ENCODE results near the gene LARGE1.

LARGE1 gene

GRCh38 chr22:33923660-33924246 is 3.5 kb upstream of the LARGE1 start:
- no peak overlapping the region for H3K14ac ChIP-seq (ENCODE audit: low read length)
- H3K9me3 ChIP-seq (ENCODE audit: insufficient read depth, low read depth, low read length), result no peaks in the 10 kb centered on the region
- no CpG with 5 or more reads among the region's 17 CpGs for WGBS (ENCODE audit: extremely low coverage, insufficient coverage, insufficient read length)
- no peak overlapping the region for H3K27ac ChIP-seq (ENCODE audit: low read depth, low read length)
- H4K91ac ChIP-seq (ENCODE audit: low read depth, low read length), result no peak overlapping the region
- no peak overlapping the region for H3K4me3 ChIP-seq (ENCODE audit: low read depth, low read length)
- H3K79me1 ChIP-seq (ENCODE audit: low read length), result peaks cover 8% of the 10 kb centered on the region
- H2BK12ac ChIP-seq (ENCODE audit: low read length), result no peak overlapping the region
- no peak overlapping the region for H2AFZ ChIP-seq (ENCODE audit: insufficient read depth, low read length, poor library complexity)
- H3K4ac ChIP-seq (ENCODE audit: low read depth, low read length), result no peak overlapping the region
- no peaks in the 10 kb centered on the region for H3K27me3 ChIP-seq (ENCODE audit: insufficient read depth, low read length)
- H3K18ac ChIP-seq (ENCODE audit: low read length), result no peak overlapping the region
- H4K8ac ChIP-seq (ENCODE audit: low read depth, low read length), result no peak overlapping the region
- no peak overlapping the region for H3K23ac ChIP-seq (ENCODE audit: low read length)
- H3K4me1 ChIP-seq (ENCODE audit: control insufficient read depth in 1 of 2, insufficient read depth in 2 of 2, low read length in 2 of 2), result peaks cover 0 to 7% of the 10 kb centered on the region in 2 experiments
- no peak overlapping the region for H3K4me2 ChIP-seq (ENCODE audit: low read length)
- no peak overlapping the region for H2AK5ac ChIP-seq (ENCODE audit: low read length)
- no peak overlapping the region for H4K12ac ChIP-seq (ENCODE audit: low read depth, low read length)
- no peak overlapping the region for H3K9ac ChIP-seq (ENCODE audit: low read length)
- H3K36me3 ChIP-seq (ENCODE audit: control insufficient read depth in 1 of 2, insufficient read depth in 2 of 2, low read length in 2 of 2), result no peaks in the 10 kb centered on the region
- DNase-seq, result peak; percentile 4 to 59
- no peak overlapping the region for H2BK120ac ChIP-seq (ENCODE audit: insufficient read depth, low read length, poor library complexity)
- peaks cover 4% of the 10 kb centered on the region for H3K79me2 ChIP-seq (ENCODE audit: control insufficient read depth, insufficient read depth, low read length, poor library complexity)
- H2BK5ac ChIP-seq (ENCODE audit: low read depth, low read length, poor library complexity), result no peak overlapping the region

DNA sequence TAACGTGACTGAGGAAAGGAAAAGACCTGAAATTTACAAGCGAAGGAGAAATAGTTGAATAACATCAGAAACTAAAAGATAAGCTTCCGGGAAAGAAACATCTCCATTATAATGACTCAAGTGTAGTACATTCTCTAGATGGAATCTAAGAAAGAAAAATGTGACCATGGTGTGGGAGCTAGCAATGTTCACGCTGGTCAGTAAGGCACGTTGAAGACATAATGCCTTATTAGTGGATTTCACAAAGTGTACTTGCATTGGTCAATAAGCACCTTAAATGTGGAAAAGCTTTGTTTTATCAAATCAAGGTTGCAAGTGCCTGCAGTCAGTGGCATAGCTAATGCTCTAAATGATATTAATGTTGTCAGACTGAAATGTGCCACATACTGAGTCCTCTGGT is 2.8 kb upstream of the LARGE1 start:
- no peak overlapping the region for H3K27ac ChIP-seq (ENCODE audit: low read depth, low read length)
- H3K79me1 ChIP-seq (ENCODE audit: low read length), result peaks cover 8% of the 10 kb centered on the region
- H4K12ac ChIP-seq (ENCODE audit: low read depth, low read length), result no peak overlapping the region
- no peak overlapping the region for H4K8ac ChIP-seq (ENCODE audit: low read depth, low read length)
- H3K4ac ChIP-seq (ENCODE audit: low read depth, low read length), result no peak overlapping the region
- H2AK5ac ChIP-seq (ENCODE audit: low read length), result no peak overlapping the region
- no peak overlapping the region for H2BK5ac ChIP-seq (ENCODE audit: low read depth, low read length, poor library complexity)
- H3K9me3 ChIP-seq (ENCODE audit: insufficient read depth, low read depth, low read length), result no peaks in the 10 kb centered on the region
- no peak overlapping the region for H3K23ac ChIP-seq (ENCODE audit: low read length)
- H2BK12ac ChIP-seq (ENCODE audit: low read length), result no peak overlapping the region
- no peak overlapping the region for H2AFZ ChIP-seq (ENCODE audit: insufficient read depth, low read length, poor library complexity)
- no peaks in the 10 kb centered on the region for H3K36me3 ChIP-seq (ENCODE audit: control insufficient read depth in 1 of 2, insufficient read depth in 2 of 2, low read length in 2 of 2)
- no peak overlapping the region for H3K18ac ChIP-seq (ENCODE audit: low read length)
- peaks cover 0 to 7% of the 10 kb centered on the region in 2 experiments for H3K4me1 ChIP-seq (ENCODE audit: control insufficient read depth in 1 of 2, insufficient read depth in 2 of 2, low read length in 2 of 2)
- peak; percentile 29 to 72 for DNase-seq
- no peaks in the 10 kb centered on the region for H3K27me3 ChIP-seq (ENCODE audit: insufficient read depth, low read length)
- no peak overlapping the region for H3K9ac ChIP-seq (ENCODE audit: low read length)
- H4K91ac ChIP-seq (ENCODE audit: low read depth, low read length), result no peak overlapping the region
- H3K4me2 ChIP-seq (ENCODE audit: low read length), result no peak overlapping the region
- no peak overlapping the region for H2BK120ac ChIP-seq (ENCODE audit: insufficient read depth, low read length, poor library complexity)
- peaks cover 4% of the 10 kb centered on the region for H3K79me2 ChIP-seq (ENCODE audit: control insufficient read depth, insufficient read depth, low read length, poor library complexity)
- no peak overlapping the region for H3K4me3 ChIP-seq (ENCODE audit: low read depth, low read length)
- WGBS (ENCODE audit: extremely low coverage, insufficient coverage, insufficient read length), result no CpG with 5 or more reads among the region's 5 CpGs
- no peak overlapping the region for H3K14ac ChIP-seq (ENCODE audit: low read length)

DNA sequence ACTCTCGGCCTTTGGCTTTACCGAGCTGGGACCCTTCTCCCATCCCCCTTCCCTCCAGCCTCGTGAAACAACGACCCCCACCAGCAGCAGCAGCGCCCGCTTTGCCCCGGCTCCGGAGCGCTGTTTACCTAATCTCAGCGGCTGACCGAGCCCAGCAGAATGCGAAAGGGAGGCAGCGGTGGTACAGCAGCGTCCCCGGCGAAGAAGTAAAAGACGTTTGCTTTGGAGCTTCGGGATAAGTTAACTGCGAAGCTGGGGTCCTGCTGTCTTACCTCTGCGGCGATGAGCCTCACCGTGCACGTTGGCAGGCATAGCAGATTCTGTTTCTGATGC is 2.0 kb upstream of the LARGE1 start:
- H3K4me3 ChIP-seq (ENCODE audit: low read depth, low read length), result peak overlapping the region; percentile 74
- peak; percentile 6 to 37 for DNase-seq
- no peak overlapping the region for H3K27ac ChIP-seq (ENCODE audit: low read depth, low read length)
- H3K4me1 ChIP-seq (ENCODE audit: control insufficient read depth in 1 of 2, insufficient read depth in 2 of 2, low read length in 2 of 2), result peaks cover 0 to 7% of the 10 kb centered on the region in 2 experiments
- no peak overlapping the region for H3K14ac ChIP-seq (ENCODE audit: low read length)
- H3K4ac ChIP-seq (ENCODE audit: low read depth, low read length), result no peak overlapping the region
- no peak overlapping the region for H2BK5ac ChIP-seq (ENCODE audit: low read depth, low read length, poor library complexity)
- no peak overlapping the region for H2BK120ac ChIP-seq (ENCODE audit: insufficient read depth, low read length, poor library complexity)
- H4K8ac ChIP-seq (ENCODE audit: low read depth, low read length), result peak overlapping the region; percentile 53
- no peak overlapping the region for H2BK12ac ChIP-seq (ENCODE audit: low read length)
- H3K27me3 ChIP-seq (ENCODE audit: insufficient read depth, low read length), result no peaks in the 10 kb centered on the region
- H4K91ac ChIP-seq (ENCODE audit: low read depth, low read length), result no peak overlapping the region
- H4K12ac ChIP-seq (ENCODE audit: low read depth, low read length), result no peak overlapping the region
- H3K23ac ChIP-seq (ENCODE audit: low read length), result no peak overlapping the region
- H2AK5ac ChIP-seq (ENCODE audit: low read length), result no peak overlapping the region
- H3K36me3 ChIP-seq (ENCODE audit: control insufficient read depth in 1 of 2, insufficient read depth in 2 of 2, low read length in 2 of 2), result no peaks in the 10 kb centered on the region
- H2AFZ ChIP-seq (ENCODE audit: insufficient read depth, low read length, poor library complexity), result peak overlapping the region; percentile 88
- H3K18ac ChIP-seq (ENCODE audit: low read length), result no peak overlapping the region
- no CpG with 5 or more reads among the region's 23 CpGs for WGBS (ENCODE audit: extremely low coverage, insufficient coverage, insufficient read length)
- H3K79me2 ChIP-seq (ENCODE audit: control insufficient read depth, insufficient read depth, low read length, poor library complexity), result peaks cover 4% of the 10 kb centered on the region
- H3K4me2 ChIP-seq (ENCODE audit: low read length), result peak overlapping the region; percentile 95
- peaks cover 8% of the 10 kb centered on the region for H3K79me1 ChIP-seq (ENCODE audit: low read length)
- H3K9ac ChIP-seq (ENCODE audit: low read length), result no peak overlapping the region
- no peaks in the 10 kb centered on the region for H3K9me3 ChIP-seq (ENCODE audit: insufficient read depth, low read depth, low read length)

DNA sequence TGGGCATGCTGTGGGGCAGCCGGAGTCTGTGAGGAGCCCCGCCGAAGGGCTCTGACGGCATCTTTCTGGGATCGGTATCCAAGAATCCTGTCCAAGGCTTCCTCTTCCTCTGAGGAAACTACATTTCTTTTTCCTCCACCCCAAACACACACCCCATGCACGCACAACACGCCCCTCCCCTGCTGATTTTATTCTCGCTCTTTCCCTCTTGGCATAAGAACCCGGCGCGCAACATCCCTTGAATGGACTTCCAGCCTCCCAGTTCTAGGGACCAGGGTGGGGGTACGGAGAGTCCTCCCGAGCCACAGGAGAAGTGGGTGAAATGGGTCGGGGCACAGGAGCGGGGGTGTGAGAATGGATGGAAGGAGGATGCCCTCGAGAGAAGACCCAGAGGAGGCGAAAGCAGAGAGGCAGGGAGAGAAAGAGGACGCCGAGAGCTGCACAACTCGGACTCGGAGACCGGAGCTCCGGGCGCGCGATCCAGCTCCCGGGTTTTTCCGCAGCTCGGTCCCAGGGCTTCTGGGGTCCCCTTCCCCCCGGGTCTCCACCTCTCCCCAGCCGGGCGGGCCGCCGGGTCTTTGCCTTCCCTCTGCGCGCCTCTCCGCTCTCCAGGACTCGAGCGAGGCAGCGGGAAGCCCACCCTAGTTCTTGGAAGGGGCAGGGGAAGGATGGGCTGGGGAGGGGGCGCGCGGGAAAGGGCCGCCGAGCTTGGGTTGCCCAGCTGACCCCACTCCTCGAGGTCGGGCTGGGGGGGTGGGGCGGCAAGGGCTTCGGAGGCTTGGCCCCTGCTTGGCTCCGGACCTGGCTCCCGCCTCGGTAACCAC is 1.5 kb upstream of the LARGE1 start:
- no peak overlapping the region for H3K14ac ChIP-seq (ENCODE audit: low read length)
- no peak overlapping the region for H3K4ac ChIP-seq (ENCODE audit: low read depth, low read length)
- H3K79me1 ChIP-seq (ENCODE audit: low read length), result peaks cover 8% of the 10 kb centered on the region
- no peak overlapping the region for H2AK5ac ChIP-seq (ENCODE audit: low read length)
- peak overlapping the region; percentile 90 for H2AFZ ChIP-seq (ENCODE audit: insufficient read depth, low read length, poor library complexity)
- H3K4me3 ChIP-seq (ENCODE audit: low read depth, low read length), result peak overlapping the region; percentile 74
- H3K4me2 ChIP-seq (ENCODE audit: low read length), result peak overlapping the region; percentile 95
- H4K12ac ChIP-seq (ENCODE audit: low read depth, low read length), result peak overlapping the region; percentile 49
- WGBS (ENCODE audit: extremely low coverage, insufficient coverage, insufficient read length), result no CpG with 5 or more reads among the region's 52 CpGs
- H4K91ac ChIP-seq (ENCODE audit: low read depth, low read length), result peak overlapping the region; percentile 51
- H3K18ac ChIP-seq (ENCODE audit: low read length), result peak overlapping the region; percentile 56
- H3K9ac ChIP-seq (ENCODE audit: low read length), result no peak overlapping the region
- H3K36me3 ChIP-seq (ENCODE audit: control insufficient read depth in 1 of 2, insufficient read depth in 2 of 2, low read length in 2 of 2), result no peaks in the 10 kb centered on the region
- H2BK12ac ChIP-seq (ENCODE audit: low read length), result no peak overlapping the region
- no peak overlapping the region for H3K27ac ChIP-seq (ENCODE audit: low read depth, low read length)
- DNase-seq, result peak in 1 of 2 donors; percentile 9
- peaks cover 4% of the 10 kb centered on the region for H3K79me2 ChIP-seq (ENCODE audit: control insufficient read depth, insufficient read depth, low read length, poor library complexity)
- no peaks in the 10 kb centered on the region for H3K27me3 ChIP-seq (ENCODE audit: insufficient read depth, low read length)
- no peak overlapping the region for H2BK5ac ChIP-seq (ENCODE audit: low read depth, low read length, poor library complexity)
- peak overlapping the region; percentile 53 for H4K8ac ChIP-seq (ENCODE audit: low read depth, low read length)
- peak overlapping the region; percentile 43 for H2BK120ac ChIP-seq (ENCODE audit: insufficient read depth, low read length, poor library complexity)
- no peak overlapping the region for H3K23ac ChIP-seq (ENCODE audit: low read length)
- no peaks in the 10 kb centered on the region for H3K9me3 ChIP-seq (ENCODE audit: insufficient read depth, low read depth, low read length)
- H3K4me1 ChIP-seq (ENCODE audit: control insufficient read depth in 1 of 2, insufficient read depth in 2 of 2, low read length in 2 of 2), result peaks cover 0 to 7% of the 10 kb centered on the region in 2 experiments
